GM18951 (cell line): ENCODE measurements around the gene TEK.

Source experiments
- POLR2A ChIP-seq: IDR thresholded peaks from 4 replicates; pipeline ENCODE4 v1.6.1; 2011; ENCODE audit warnings: mild to moderate bottlenecking; ENCODE audit not compliant: insufficient read length, insufficient read depth; ENCODE audit errors: extremely low read depth
- in situ Hi-C: fragments of 300-500 bp; cut with MboI; formaldehyde crosslinking; loops from one replicate; pipeline ENCODE4 v1.12.0; 2022; ENCODE audit warnings: low sequenced_read_pairs, mixed read lengths, inconsistent platforms; ENCODE audit not compliant: unreplicated experiment

TEK gene

DNA sequence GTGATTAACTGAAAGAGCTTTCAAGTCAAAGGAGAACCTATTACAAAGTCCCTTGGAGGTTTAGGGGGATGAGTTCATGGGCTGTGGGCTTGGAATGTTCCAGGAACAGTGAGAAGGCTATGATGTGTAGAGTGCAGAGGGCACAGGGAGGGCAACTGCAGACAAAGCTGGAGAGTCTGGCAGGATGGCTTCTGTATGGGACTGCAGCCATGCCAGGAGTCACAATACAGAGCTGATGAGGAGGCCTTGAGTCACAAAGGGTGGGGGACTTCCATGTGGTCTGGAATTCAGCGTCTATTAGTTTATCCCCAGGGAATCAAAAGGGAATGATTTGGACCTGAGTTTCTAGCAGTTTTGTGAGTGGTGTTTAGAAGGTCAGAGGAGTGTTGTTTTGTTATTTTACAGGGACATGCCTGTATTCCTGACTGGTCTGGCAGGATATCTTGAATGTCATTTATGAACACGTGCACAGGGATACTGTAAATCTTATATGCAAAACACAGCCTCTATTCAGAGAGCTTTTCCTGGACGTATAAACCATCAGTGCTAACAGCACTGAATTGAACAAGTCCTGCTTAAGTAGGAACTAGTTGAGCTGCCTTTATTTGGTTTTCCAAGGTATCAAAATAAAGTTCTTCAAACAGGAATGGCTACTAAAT lies 14.3 kb upstream of the TEK start:
- TF ChIP-seq POLR2A = no peak
- in situ Hi-C loops = no loop called here

DNA sequence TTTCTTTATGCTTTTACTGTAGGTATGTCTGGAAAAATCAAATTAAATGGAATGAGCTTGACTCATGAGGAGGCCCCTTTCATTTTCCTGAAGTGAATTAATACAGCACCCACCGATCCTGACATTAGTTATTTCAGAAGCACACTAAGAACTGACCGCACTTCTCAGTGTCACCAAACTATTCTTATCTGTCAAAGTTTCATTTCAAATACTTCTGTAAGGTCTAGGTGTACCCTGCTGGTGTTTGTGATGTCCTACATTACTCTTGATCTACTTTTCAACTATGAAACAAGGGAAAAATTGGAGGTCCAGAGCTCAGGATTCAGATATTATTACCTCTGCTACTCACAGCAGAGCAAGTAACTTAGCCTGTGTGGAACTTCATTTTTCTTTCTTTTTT lies 1.8 kb upstream of the TEK start:
- in situ Hi-C loops = no loop called here

DNA sequence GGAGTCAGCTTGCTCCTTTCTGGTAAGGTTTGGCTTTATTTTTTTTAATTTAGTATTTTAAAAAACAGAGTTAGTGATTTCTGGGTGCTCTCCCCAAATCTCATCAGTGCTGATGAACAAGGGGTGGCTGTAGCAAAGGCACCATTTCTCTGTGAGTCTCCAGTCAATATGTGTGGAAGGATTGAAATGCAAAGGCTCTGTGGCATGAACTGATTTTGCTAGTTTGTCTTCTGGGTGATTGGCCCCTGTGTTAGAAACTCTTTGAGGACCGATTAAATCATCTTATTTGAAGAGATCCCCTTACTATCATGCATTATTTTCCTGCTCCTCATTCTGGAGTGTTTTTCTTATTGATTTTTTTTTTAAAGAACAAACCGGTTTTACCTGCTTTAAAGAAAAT lies 596 bp downstream of the TEK start:
- no peak for TF ChIP-seq POLR2A
- in situ Hi-C loops = no loop called here

More for the DNA sequence above, 1.8 kb upstream of the TEK start:
- TF ChIP-seq POLR2A = no peak

DNA sequence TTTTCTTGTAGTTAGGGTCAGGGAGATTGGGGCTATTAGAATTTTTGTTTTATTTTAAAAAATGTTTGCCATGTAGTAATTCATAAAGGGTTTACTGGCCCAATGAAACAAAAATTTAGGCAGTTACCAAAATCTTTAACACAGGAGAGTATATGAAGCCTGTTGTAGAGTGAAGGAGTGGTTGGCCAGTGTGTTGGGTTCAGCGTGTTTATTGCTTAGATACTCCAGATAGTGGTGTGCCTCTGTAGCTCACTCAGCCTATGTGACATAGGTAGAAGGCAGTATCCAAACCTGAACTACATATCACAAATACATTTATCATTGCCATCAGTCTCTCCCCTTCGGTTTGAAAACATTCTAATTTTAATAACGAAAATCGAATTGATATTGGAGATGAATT lies 1.2 kb downstream of the TEK start:
- no peak for TF ChIP-seq POLR2A
- in situ Hi-C loops = no loop called here

DNA sequence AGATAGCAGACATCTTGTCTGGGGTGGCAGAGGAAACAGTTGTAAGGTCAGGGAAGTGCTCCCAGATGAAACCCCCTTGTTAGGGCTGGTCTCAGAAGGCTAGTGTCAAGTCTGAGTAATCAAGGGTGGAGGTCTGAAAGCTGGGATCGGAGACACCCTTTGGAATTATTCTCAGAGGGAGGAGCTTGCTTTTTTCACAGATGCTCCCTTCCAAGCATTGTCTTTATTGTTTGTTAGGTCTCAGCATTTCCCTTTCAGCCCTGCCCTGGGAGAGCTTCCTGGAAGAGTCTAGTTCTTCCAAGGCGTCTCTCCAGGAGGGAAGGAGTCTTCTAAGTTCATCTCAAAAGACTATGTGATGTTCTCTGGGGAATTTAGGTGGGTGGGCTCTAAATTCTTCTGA lies 3.2 kb downstream of the TEK start:
- in situ Hi-C loops = no loop called here

DNA sequence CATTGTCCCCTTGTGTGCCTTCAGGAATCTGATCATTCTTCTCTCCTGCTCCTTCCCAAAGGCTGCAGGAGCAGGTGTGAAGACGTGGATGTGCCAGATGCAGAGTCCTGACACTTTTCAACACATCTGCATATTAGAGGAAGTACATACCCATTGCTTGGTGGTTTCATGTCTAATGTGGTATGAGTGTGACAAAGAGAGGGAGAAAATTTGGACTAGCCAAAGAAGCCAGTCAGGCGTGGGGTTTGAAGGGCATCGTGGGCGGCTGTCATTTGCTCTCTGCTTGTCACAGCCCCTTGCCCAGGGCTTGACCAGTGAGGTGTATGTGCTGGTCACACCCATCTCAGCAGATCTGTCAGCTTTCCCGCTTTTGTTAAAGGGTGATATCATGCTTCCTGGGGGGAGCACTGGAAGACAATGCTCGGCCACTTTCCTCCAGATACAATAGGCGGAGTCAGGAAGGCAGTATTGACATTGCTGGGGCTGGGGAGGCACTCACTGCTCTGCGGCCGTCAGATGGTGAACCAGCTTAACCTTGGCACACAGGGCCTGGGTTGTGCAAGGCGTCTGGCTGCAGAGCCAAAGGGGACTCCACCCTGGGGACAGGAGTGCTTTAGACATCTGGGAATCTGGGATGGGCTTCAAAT lies 8.6 kb downstream of the TEK start:
- in situ Hi-C loops = no loop called here
- no peak for TF ChIP-seq POLR2A

More for the DNA sequence above, 3.2 kb downstream of the TEK start:
- TF ChIP-seq POLR2A = no peak

DNA sequence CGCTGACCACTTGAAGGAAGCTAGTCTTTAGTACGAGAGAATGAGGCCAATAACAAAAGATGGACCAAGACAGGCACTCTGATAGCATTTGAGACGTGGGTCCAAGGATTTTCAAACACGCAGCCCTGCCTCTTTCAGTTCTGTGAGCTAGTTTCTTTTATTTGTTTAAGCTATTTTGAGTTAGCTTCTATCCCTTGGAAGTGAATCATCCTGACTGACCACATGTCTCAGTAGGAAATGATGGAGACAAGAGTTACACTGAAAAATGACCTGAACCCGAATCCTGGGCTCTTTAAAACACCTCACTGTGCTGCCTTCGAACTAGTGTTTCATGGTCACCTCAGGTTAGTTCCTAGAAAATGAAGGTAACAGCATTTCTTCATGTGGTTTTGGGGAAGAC lies 9.9 kb downstream of the TEK start:
- in situ Hi-C loops = no loop called here
- no peak for TF ChIP-seq POLR2A

DNA sequence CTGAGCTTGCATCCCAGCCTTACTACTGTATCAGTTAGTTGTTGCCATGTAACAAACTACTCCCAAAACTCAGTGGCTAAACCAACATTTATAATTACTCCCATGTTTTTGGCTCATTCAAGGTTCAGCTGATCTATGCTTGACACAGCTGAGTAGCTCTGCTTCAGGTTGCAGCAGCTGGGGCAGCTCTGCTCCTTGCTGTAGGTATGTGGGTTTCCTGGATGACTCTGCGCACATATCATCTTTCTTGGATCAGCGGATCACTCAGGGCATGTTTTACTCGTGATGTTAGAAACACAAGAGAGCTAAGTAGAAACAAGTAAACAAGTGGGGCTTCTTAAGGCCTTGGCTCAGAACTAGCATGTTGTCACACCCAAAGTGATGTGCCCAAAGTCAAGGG lies 15.1 kb downstream of the TEK start:
- in situ Hi-C loops = no loop called here
- TF ChIP-seq POLR2A = no peak

DNA sequence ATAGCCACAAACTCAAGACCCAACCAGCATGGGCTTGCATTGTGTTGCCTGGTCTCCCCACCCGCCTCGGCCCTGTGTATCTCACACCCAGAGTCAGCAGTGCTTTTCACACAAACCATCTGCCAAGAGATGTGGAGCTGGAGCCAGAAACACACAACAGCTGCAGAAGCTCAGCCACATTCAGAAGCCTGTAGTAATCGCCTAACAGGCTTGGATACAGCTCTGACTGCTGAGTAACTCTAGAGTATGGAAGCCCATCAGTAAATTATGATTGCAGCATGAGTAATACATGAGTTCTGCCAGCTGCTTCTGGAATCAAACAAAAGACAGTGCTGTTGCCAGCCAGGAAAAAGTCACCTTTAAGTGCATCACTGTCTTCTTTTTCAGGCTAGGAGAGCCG lies 16.0 kb downstream of the TEK start:
- in situ Hi-C loops = no loop called here
- no peak for TF ChIP-seq POLR2A

DNA sequence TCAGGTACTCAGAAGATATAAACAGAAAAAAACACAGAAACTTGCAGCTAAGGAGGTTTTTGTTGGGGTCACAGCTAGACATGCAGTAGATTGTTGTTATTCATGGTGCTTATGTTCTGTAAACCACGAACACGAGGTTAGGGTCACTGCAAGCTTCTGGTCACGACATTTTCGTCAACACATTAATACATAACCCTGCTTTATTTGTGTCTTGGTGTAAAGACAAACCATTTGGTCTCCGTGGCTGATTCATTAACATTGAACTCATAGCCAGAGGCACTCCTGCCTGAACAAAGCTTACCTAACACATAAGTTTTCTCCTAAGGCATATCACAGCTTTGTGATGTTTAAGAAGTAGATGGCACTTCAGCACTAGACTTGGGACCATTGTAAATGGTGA lies 16.9 kb downstream of the TEK start:
- no peak for TF ChIP-seq POLR2A
- in situ Hi-C loops = no loop called here

DNA sequence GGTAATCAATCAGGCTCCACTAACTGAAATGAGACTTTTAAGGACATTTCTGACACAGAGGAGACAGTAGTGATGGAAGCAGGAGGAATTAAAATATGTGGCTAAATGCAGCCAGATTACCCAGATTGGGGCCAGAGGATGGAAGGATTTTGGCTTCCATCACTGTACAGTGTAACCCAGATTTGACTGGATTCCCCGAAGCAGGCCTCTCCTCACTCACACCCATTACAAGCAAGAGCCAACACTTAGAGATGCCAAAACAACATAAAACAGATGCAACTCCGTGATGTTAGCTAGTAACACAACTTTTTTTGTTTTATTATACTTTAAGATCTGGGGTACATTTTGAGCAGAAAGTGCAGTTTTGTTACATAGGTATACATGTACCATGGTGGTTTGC lies 17.6 kb downstream of the TEK start:
- no peak for TF ChIP-seq POLR2A
- in situ Hi-C loops = no loop called here

DNA sequence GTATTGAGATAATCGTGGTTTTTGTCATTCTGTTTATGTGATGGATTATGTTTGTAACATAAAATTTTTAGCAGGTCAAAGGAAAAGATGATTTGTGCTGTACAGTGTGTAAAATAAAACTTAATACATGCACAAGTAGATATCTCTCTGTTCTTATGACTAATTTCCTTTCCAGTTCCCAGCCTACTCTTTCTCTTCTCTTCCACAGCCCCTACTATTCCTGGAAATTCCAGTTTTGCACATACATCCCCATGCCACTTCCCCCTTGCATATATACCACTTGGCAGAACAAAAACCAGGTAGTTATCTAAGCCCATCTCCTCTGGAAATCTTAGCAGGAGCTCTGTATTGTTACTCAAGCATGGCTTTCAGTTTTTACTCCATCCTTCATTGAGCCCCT lies 20.2 kb downstream of the TEK start:
- no peak for TF ChIP-seq POLR2A
- in situ Hi-C loops = no loop called here

DNA sequence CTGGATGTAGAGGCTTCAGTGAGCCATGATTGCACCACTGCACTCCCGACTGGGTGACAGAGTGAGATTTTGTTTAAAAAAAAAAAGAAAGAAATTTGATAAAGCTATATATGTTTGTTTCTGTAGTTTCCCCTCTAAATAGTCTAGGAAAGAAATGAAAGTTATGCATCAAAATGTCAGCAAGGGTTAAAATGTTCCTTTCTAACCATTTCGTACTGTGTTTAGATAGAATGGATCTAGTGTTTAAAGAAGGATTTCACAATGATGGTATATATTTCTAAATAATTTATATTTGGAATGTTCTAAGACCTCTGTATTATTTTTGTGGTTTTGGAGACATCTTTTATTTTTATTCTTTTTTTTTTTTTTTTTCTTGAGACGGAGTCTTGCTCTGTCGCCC lies 22.7 kb downstream of the TEK start:
- in situ Hi-C loops = no loop called here
- TF ChIP-seq POLR2A = no peak

DNA sequence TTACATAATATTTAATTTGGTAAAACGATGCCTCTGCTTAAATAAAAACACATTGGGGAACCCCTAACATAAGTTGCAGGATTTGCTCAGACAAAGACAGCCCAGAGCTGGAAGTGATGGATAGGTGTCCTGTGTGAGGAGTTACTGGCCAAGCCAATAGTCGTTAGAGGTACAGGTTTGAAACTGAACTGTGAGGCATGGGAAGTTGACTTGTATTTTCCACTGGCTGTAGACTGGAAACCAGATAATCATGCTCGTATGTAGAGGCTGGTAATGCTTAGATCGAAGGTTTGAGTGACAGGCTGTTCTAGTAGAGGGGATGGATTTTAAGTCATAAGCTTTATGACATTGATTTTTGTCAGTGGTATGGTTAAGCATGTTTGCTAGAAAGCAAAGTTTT lies 24.8 kb downstream of the TEK start:
- TF ChIP-seq POLR2A = no peak

More for the DNA sequence above, 24.8 kb downstream of the TEK start:
- in situ Hi-C loops = no loop called here
